Prostate gland (tissue), 2 donors: Measurements from ENCODE around the gene SYT17.

Experiments
- CTCF ChIP-seq, 4 experiments: fragments of 200-600 bp in 2 of 4; fragments of 450-650 bp in 2 of 4; sonication (generic) in 2 of 4; IDR thresholded peaks; 1 replicate in 3 of 4; 2 replicates in 1 of 4; pipeline ENCODE4 v1.5.1; 2016 to 2019; ENCODE audit warnings: antibody characterized with exemption in 4 of 4, mild to moderate bottlenecking in 2 of 4, moderate library complexity in 2 of 4
- POLR2A ChIP-seq: fragments of 450-650 bp; IDR thresholded peaks from one replicate; pipeline ENCODE4 v1.6.1; 2016; ENCODE audit warnings: antibody characterized with exemption, mild to moderate bottlenecking
- POLR2AphosphoS5 ChIP-seq: sonication (generic); formaldehyde crosslinking; IDR thresholded peaks from one replicate; pipeline ENCODE4 v1.6.1; 2017; ENCODE audit warnings: antibody characterized with exemption

DNA sequence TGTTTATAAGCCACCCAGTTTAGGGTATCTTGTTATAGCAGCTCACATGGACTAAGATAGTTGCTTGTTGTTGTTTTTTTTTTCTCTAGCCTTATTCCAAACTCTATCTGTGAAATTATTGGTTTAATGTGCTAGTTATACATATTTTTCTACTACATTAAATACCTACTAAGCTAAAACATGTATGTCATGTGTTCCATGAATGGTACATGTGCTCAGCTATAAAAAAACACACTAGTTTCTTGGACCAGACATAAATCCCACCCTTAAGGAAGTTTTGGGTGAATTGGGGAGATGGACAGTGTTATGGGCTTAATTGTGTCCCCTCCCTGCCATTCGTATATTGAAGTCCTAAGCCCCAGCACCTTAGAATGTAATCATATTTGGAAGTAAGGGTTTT is 34.4 kb upstream of the SYT17 start:
- TF ChIP-seq CTCF (IDR thresholded peaks at IDR 0.05) (no peak), POLR2A (no peak), POLR2AphosphoS5 (no peak)
